ENCODE measurements around the gene RFX8.

The RFX8 gene

GRCh38 chr2:101432411-101433181 is 42.3 kb downstream of the RFX8 start:
- peaks cover 2% of the 10 kb centered on the region for H3K4me1 ChIP-seq (ENCODE audit: control insufficient read depth, insufficient read depth, low read length)
- H3K27ac ChIP-seq (ENCODE audit: low read depth, low read length) = no peak overlapping the region
- no peaks in the 10 kb centered on the region for H3K36me3 ChIP-seq (ENCODE audit: control insufficient read depth, insufficient read depth, low read length)
- H3K9ac ChIP-seq (ENCODE audit: low read length) = no peak overlapping the region
- no peak overlapping the region for H3K4me3 ChIP-seq (ENCODE audit: low read length)
- H3K27me3 ChIP-seq (ENCODE audit: control insufficient read depth, insufficient read depth, low read length) = no peaks in the 10 kb centered on the region

GRCh38 chr2:101431486-101431885 is 43.4 kb downstream of the RFX8 start:
- Histone ChIP-seq H3K9ac (ENCODE audit: low read length) (no peak overlapping the region), H3K4me3 (ENCODE audit: low read length) (no peak overlapping the region), H3K27ac (ENCODE audit: low read depth, low read length) (no peak overlapping the region), H3K4me1 (ENCODE audit: control insufficient read depth, insufficient read depth, low read length) (peaks cover 2% of the 10 kb centered on the region), H3K36me3 (ENCODE audit: control insufficient read depth, insufficient read depth, low read length) (no peaks in the 10 kb centered on the region), H3K27me3 (ENCODE audit: control insufficient read depth, insufficient read depth, low read length) (no peaks in the 10 kb centered on the region)

GRCh38 chr2:101430156-101430555 is 44.8 kb downstream of the RFX8 start:
- H3K36me3 ChIP-seq (ENCODE audit: control insufficient read depth, insufficient read depth, low read length) = no peaks in the 10 kb centered on the region

GRCh38 chr2:101429453-101429852 is 45.5 kb downstream of the RFX8 start:
- Histone ChIP-seq H3K4me1 (ENCODE audit: control insufficient read depth, insufficient read depth, low read length) (peaks cover 2% of the 10 kb centered on the region), H3K27ac (ENCODE audit: low read depth, low read length) (no peak overlapping the region)

More at GRCh38 chr2:101430156-101430555, 44.8 kb downstream of the RFX8 start:
- Histone ChIP-seq H3K4me3 (ENCODE audit: low read length) (no peak overlapping the region), H3K9ac (ENCODE audit: low read length) (no peak overlapping the region), H3K4me1 (ENCODE audit: control insufficient read depth, insufficient read depth, low read length) (peaks cover 2% of the 10 kb centered on the region), H3K27ac (ENCODE audit: low read depth, low read length) (no peak overlapping the region), H3K27me3 (ENCODE audit: control insufficient read depth, insufficient read depth, low read length) (no peaks in the 10 kb centered on the region)

GRCh38 chr2:101428422-101429176 is 46.3 kb downstream of the RFX8 start:
- no peak overlapping the region for H3K9ac ChIP-seq (ENCODE audit: low read length)
- no peak overlapping the region for H3K27ac ChIP-seq (ENCODE audit: low read depth, low read length)
- H3K27me3 ChIP-seq (ENCODE audit: control insufficient read depth, insufficient read depth, low read length) = no peaks in the 10 kb centered on the region
- peaks cover 2% of the 10 kb centered on the region for H3K4me1 ChIP-seq (ENCODE audit: control insufficient read depth, insufficient read depth, low read length)
- H3K4me3 ChIP-seq (ENCODE audit: low read length) = no peak overlapping the region
- no peaks in the 10 kb centered on the region for H3K36me3 ChIP-seq (ENCODE audit: control insufficient read depth, insufficient read depth, low read length)

More at GRCh38 chr2:101429453-101429852, 45.5 kb downstream of the RFX8 start:
- no peak overlapping the region for H3K9ac ChIP-seq (ENCODE audit: low read length)
- no peaks in the 10 kb centered on the region for H3K36me3 ChIP-seq (ENCODE audit: control insufficient read depth, insufficient read depth, low read length)
- no peaks in the 10 kb centered on the region for H3K27me3 ChIP-seq (ENCODE audit: control insufficient read depth, insufficient read depth, low read length)
- no peak overlapping the region for H3K4me3 ChIP-seq (ENCODE audit: low read length)

GRCh38 chr2:101427743-101428142 is 47.2 kb downstream of the RFX8 start:
- H3K27me3 ChIP-seq (ENCODE audit: control insufficient read depth, insufficient read depth, low read length) = no peaks in the 10 kb centered on the region
- no peak overlapping the region for H3K9ac ChIP-seq (ENCODE audit: low read length)
- H3K4me1 ChIP-seq (ENCODE audit: control insufficient read depth, insufficient read depth, low read length) = peaks cover 2% of the 10 kb centered on the region
- no peaks in the 10 kb centered on the region for H3K36me3 ChIP-seq (ENCODE audit: control insufficient read depth, insufficient read depth, low read length)
- H3K27ac ChIP-seq (ENCODE audit: low read depth, low read length) = no peak overlapping the region
- no peak overlapping the region for H3K4me3 ChIP-seq (ENCODE audit: low read length)

GRCh38 chr2:101427240-101427639 is 47.7 kb downstream of the RFX8 start:
- Histone ChIP-seq H3K36me3 (ENCODE audit: control insufficient read depth, insufficient read depth, low read length) (no peaks in the 10 kb centered on the region), H3K4me3 (ENCODE audit: low read length) (no peak overlapping the region), H3K4me1 (ENCODE audit: control insufficient read depth, insufficient read depth, low read length) (peaks cover 2% of the 10 kb centered on the region), H3K27me3 (ENCODE audit: control insufficient read depth, insufficient read depth, low read length) (no peaks in the 10 kb centered on the region), H3K27ac (ENCODE audit: low read depth, low read length) (no peak overlapping the region), H3K9ac (ENCODE audit: low read length) (no peak overlapping the region)

GRCh38 chr2:101426822-101427221 is 48.1 kb downstream of the RFX8 start:
- H3K4me3 ChIP-seq (ENCODE audit: low read length) = no peak overlapping the region
- no peak overlapping the region for H3K27ac ChIP-seq (ENCODE audit: low read depth, low read length)
- no peaks in the 10 kb centered on the region for H3K36me3 ChIP-seq (ENCODE audit: control insufficient read depth, insufficient read depth, low read length)
- H3K4me1 ChIP-seq (ENCODE audit: control insufficient read depth, insufficient read depth, low read length) = peaks cover 2% of the 10 kb centered on the region
- no peaks in the 10 kb centered on the region for H3K27me3 ChIP-seq (ENCODE audit: control insufficient read depth, insufficient read depth, low read length)
- no peak overlapping the region for H3K9ac ChIP-seq (ENCODE audit: low read length)

GRCh38 chr2:101420623-101421022 is 54.3 kb downstream of the RFX8 start:
- Histone ChIP-seq H3K27me3 (ENCODE audit: control insufficient read depth, insufficient read depth, low read length) (no peaks in the 10 kb centered on the region), H3K36me3 (ENCODE audit: control insufficient read depth, insufficient read depth, low read length) (no peaks in the 10 kb centered on the region)

GRCh38 chr2:101419096-101419663 is 55.7 kb downstream of the RFX8 start:
- Histone ChIP-seq H3K27me3 (ENCODE audit: control insufficient read depth, insufficient read depth, low read length) (no peaks in the 10 kb centered on the region), H3K4me1 (ENCODE audit: control insufficient read depth, insufficient read depth, low read length) (no peaks in the 10 kb centered on the region), H3K27ac (ENCODE audit: low read depth, low read length) (no peak overlapping the region), H3K4me3 (ENCODE audit: low read length) (no peak overlapping the region), H3K36me3 (ENCODE audit: control insufficient read depth, insufficient read depth, low read length) (no peaks in the 10 kb centered on the region), H3K9ac (ENCODE audit: low read length) (no peak overlapping the region)

More at GRCh38 chr2:101420623-101421022, 54.3 kb downstream of the RFX8 start:
- Histone ChIP-seq H3K27ac (ENCODE audit: low read depth, low read length) (no peak overlapping the region), H3K4me3 (ENCODE audit: low read length) (no peak overlapping the region), H3K9ac (ENCODE audit: low read length) (no peak overlapping the region), H3K4me1 (ENCODE audit: control insufficient read depth, insufficient read depth, low read length) (no peaks in the 10 kb centered on the region)

GRCh38 chr2:101418460-101419095 is 56.3 kb downstream of the RFX8 start:
- Histone ChIP-seq H3K36me3 (ENCODE audit: control insufficient read depth, insufficient read depth, low read length) (no peaks in the 10 kb centered on the region), H3K27ac (ENCODE audit: low read depth, low read length) (no peak overlapping the region), H3K27me3 (ENCODE audit: control insufficient read depth, insufficient read depth, low read length) (no peaks in the 10 kb centered on the region), H3K4me3 (ENCODE audit: low read length) (no peak overlapping the region), H3K9ac (ENCODE audit: low read length) (no peak overlapping the region), H3K4me1 (ENCODE audit: control insufficient read depth, insufficient read depth, low read length) (no peaks in the 10 kb centered on the region)

- Histone ChIP-seq H3K4me3 (ENCODE audit: low read length) (no peak overlapping the region), H3K27ac (ENCODE audit: low read depth, low read length) (no peak overlapping the region), H3K27me3 (ENCODE audit: control insufficient read depth, insufficient read depth, low read length) (no peaks in the 10 kb centered on the region), H3K36me3 (ENCODE audit: control insufficient read depth, insufficient read depth, low read length) (no peaks in the 10 kb centered on the region), H3K4me1 (ENCODE audit: control insufficient read depth, insufficient read depth, low read length) (no peaks in the 10 kb centered on the region), H3K9ac (ENCODE audit: low read length) (no peak overlapping the region)
Observed at GRCh38 chr2:101416609-101417008, 58.3 kb downstream of the RFX8 start.
